Activated B cell treated with CpG ODN at 0.5 μM for 24 hours (primary cell): ENCODE data around the gene KCNA3. TPM values are rescaled to one million over a fixed set of nuclear protein-coding genes. Genes with fewer than 3 reads are reported as not detected.
A peak's percentile ranks its signal among the peaks of the same experiment; 100 is the strongest.
"Not testable (repeated sequence)": the region's sequence is repeated elsewhere in the genome, so short reads cannot be mapped to it uniquely, and the experiment has no call there.

ENCODE experiments used
- ATAC-seq: fragments of 200-7000 bp; cut with Tn5 transposase; one replicate; pipeline ENCODE4 v1.10.0; 2021; ENCODE audit warnings: low read depth, mild to moderate bottlenecking, moderate library complexity
- CTCF ChIA-PET: fragments of 350-600 bp; sonication (Branson Sonifier 250); formaldehyde crosslinking; loops from one replicate; lab custom pipeline; 2021; ENCODE audit warnings: antibody characterized with exemption; lab: Charles Lee
- POLR2A ChIA-PET: fragments of 350-600 bp; sonication (Branson Sonifier 250); formaldehyde crosslinking; loops from one replicate; lab custom pipeline; 2021; ENCODE audit warnings: antibody characterized with exemption; lab: Charles Lee
- DNase-seq: peaks from one replicate; pipeline ENCODE4 v3.0.0; 2022
- H3K27ac Mint-ChIP-seq: one replicate; pipeline ENCODE4 v1.8.0; 2020; ENCODE audit warnings: mixed read lengths
- H3K27me3 Mint-ChIP-seq: one replicate; pipeline ENCODE4 v1.8.0; 2021; ENCODE audit warnings: mixed read lengths
- H3K36me3 Mint-ChIP-seq: one replicate; pipeline ENCODE4 v1.8.0; 2021; ENCODE audit warnings: low read depth, mixed read lengths
- H3K4me1 Mint-ChIP-seq: one replicate; pipeline ENCODE4 v1.8.0; 2021; ENCODE audit warnings: mixed read lengths
- H3K4me3 Mint-ChIP-seq: one replicate; pipeline ENCODE4 v1.8.0; 2020; ENCODE audit warnings: mild to moderate bottlenecking, mixed read lengths
- H3K9me3 Mint-ChIP-seq: one replicate; pipeline ENCODE4 v1.8.0; 2020; ENCODE audit warnings: mixed read lengths
- CTCF ChIP-seq: fragments of 200-600 bp; IDR thresholded peaks from one replicate; pipeline ENCODE4 v1.8.0; 2022; ENCODE audit warnings: antibody characterized with exemption, mild to moderate bottlenecking
- intact Hi-C: fragments of 100-400 bp; cut with micrococcal nuclease; formaldehyde crosslinking; loops from one replicate; pipeline ENCODE4 v1.15.1; 2024
- total RNA-seq: library from RNA; stranded (reverse); gene quantifications from 2 replicates; pipeline ENCODE4 v1.2.3, GENCODE V29; 2022

KCNA3 gene
- total RNA-seq, 1 donor from 2014 or later, result 20.0 TPM

GRCh38 chr1:110672001-110672752, 2.6 kb downstream of the KCNA3 start:
- H3K4me3 Mint-ChIP-seq, result peak overlapping the region; percentile 90

GRCh38 chr1:110671361-110671760, 3.4 kb downstream of the KCNA3 start:
- ATAC-seq (no peak), DNase-seq (no peak)
- ChIA-PET POLR2A (interaction anchor here (4.0 kb wide), 1 partner anchor 36 kb away, joined by 29 read pairs; no protein-coding TSS in a partner anchor), CTCF (interaction anchor here (1.5 kb wide), 1 partner anchor 52 kb away, joined by 6 read pairs; no protein-coding TSS in a partner anchor)
- H3K27ac Mint-ChIP-seq, result peak overlapping the region; percentile 80
- H3K4me3 Mint-ChIP-seq, result peak overlapping the region; percentile 90
- H3K36me3 Mint-ChIP-seq, result peaks cover 16% of the 10 kb centered on the region
- no peaks in the 10 kb centered on the region for H3K27me3 Mint-ChIP-seq
- H3K9me3 Mint-ChIP-seq, result no peaks in the 10 kb centered on the region
- intact Hi-C loops, result loop anchor here (5.0 to 10.0 kb wide), 5 partner anchors 111 to 546 kb away; partner anchors contain the start of gene LRIF1
- H3K4me1 Mint-ChIP-seq, result peaks cover 65% of the 10 kb centered on the region
- no peak for TF ChIP-seq CTCF

More at GRCh38 chr1:110672001-110672752, 2.6 kb downstream of the KCNA3 start:
- intact Hi-C loops, result loop anchor here (1.0 to 10.0 kb wide), 8 partner anchors 13 to 545 kb away; partner anchors contain the start of gene LRIF1
- ATAC-seq (peak; percentile 4), DNase-seq (no peak)
- H3K4me1 Mint-ChIP-seq, result peaks cover 67% of the 10 kb centered on the region
- H3K27ac Mint-ChIP-seq, result peak overlapping the region; percentile 80
- H3K27me3 Mint-ChIP-seq, result no peaks in the 10 kb centered on the region
- peaks cover 15% of the 10 kb centered on the region for H3K36me3 Mint-ChIP-seq
- no peaks in the 10 kb centered on the region for H3K9me3 Mint-ChIP-seq
- CTCF ChIA-PET, result interaction anchor here (1.5 to 1.6 kb wide), 2 partner anchors 53 to 94 kb away, joined by 6 read pairs; no protein-coding TSS in a partner anchor
- POLR2A ChIA-PET, result interaction anchor here (1.1 to 4.0 kb wide), 4 partner anchors 37 to 116 kb away, joined by 3 to 29 read pairs (median 6); no protein-coding TSS in a partner anchor
- no peak for TF ChIP-seq CTCF

- Mint-ChIP-seq H3K36me3 (peaks cover 19% of the 10 kb centered on the region), H3K27ac (no peak overlapping the region), H3K4me1 (peaks cover 46% of the 10 kb centered on the region), H3K9me3 (no peaks in the 10 kb centered on the region), H3K4me3 (no peak overlapping the region), H3K27me3 (no peaks in the 10 kb centered on the region)
- no peak for TF ChIP-seq CTCF
- POLR2A ChIA-PET, result interaction anchor here (0.9 kb wide), 1 partner anchor 32 kb away, joined by 3 read pairs; no protein-coding TSS in a partner anchor
- CTCF ChIA-PET, result no interaction called here
- DNase-seq (no peak), ATAC-seq (no peak)
- intact Hi-C loops, result no loop called here
These were observed 6.2 kb downstream of the KCNA3 start for GRCh38 chr1:110668549-110668948.

GRCh38 chr1:110667776-110668175, 7.0 kb downstream of the KCNA3 start:
- Mint-ChIP-seq H3K9me3 (no peaks in the 10 kb centered on the region), H3K27ac (no peak overlapping the region), H3K4me1 (peaks cover 38% of the 10 kb centered on the region), H3K4me3 (no peak overlapping the region), H3K36me3 (peaks cover 23% of the 10 kb centered on the region), H3K27me3 (no peaks in the 10 kb centered on the region)
- POLR2A ChIA-PET, result interaction anchor here (0.9 kb wide), 1 partner anchor 31 kb away, joined by 3 read pairs; no protein-coding TSS in a partner anchor
- CTCF ChIA-PET, result interaction anchor here (1.6 kb wide), 1 partner anchor 33 kb away, joined by 3 read pairs; no protein-coding TSS in a partner anchor
- DNase-seq (no peak), ATAC-seq (no peak)
- no peak for TF ChIP-seq CTCF
- intact Hi-C loops, result no loop called here

GRCh38 chr1:110663241-110663640, 11.5 kb downstream of the KCNA3 start:
- no peaks in the 10 kb centered on the region for H3K4me1 Mint-ChIP-seq
- H3K27ac Mint-ChIP-seq, result no peak overlapping the region
- no peak overlapping the region for H3K4me3 Mint-ChIP-seq
- intact Hi-C loops, result no loop called here
- no peak for DNase-seq
- no peaks in the 10 kb centered on the region for H3K27me3 Mint-ChIP-seq
- ChIA-PET POLR2A (interaction anchor here (1.5 kb wide), 1 partner anchor 25 kb away, joined by 3 read pairs; no protein-coding TSS in a partner anchor), CTCF (interaction anchor here (0.6 kb wide), 1 partner anchor 167 kb away, joined by 3 read pairs; no protein-coding TSS in a partner anchor)
- peaks cover 2% of the 10 kb centered on the region for H3K9me3 Mint-ChIP-seq
- no peak for TF ChIP-seq CTCF
- ATAC-seq, result no peak
- peaks cover 44% of the 10 kb centered on the region for H3K36me3 Mint-ChIP-seq

GRCh38 chr1:110659559-110659958, 15.2 kb downstream of the KCNA3 start:
- H3K27me3 Mint-ChIP-seq, CTCF ChIA-PET, H3K9me3 Mint-ChIP-seq, H3K4me3 Mint-ChIP-seq, DNase-seq, H3K27ac Mint-ChIP-seq, ATAC-seq, H3K4me1 Mint-ChIP-seq, POLR2A ChIA-PET: not testable (repeated sequence)
- peaks cover 47% of the 10 kb centered on the region for H3K36me3 Mint-ChIP-seq
- intact Hi-C loops, result loop anchor here (2.0 kb wide), 1 partner anchor 13 kb away; no protein-coding TSS in a partner anchor
